Mesendoderm (in vitro differentiated cells): ENCODE data around the gene ZFAND2B.
"Not testable (repeated sequence)": the region's sequence is repeated elsewhere in the genome, so short reads cannot be mapped to it uniquely, and the experiment has no call there.

Experiments used
- DNase-seq: peaks from one replicate; pipeline ENCODE4 v3.0.0; 2013
- H2AK5ac ChIP-seq: 2 replicates; pipeline ENCODE4 v1.6.1; 2013; ENCODE audit warnings: low read length, inconsistent platforms
- H2BK120ac ChIP-seq: 2 replicates; pipeline ENCODE4 v1.6.1; 2013; ENCODE audit warnings: low read depth, mild to moderate bottlenecking, low read length, moderate library complexity, mixed read lengths
- H2BK15ac ChIP-seq: replicated peaks from 2 replicates; pipeline ENCODE4 v1.6.1; 2013; ENCODE audit warnings: low read depth, mild to moderate bottlenecking, moderate library complexity
- H2BK5ac ChIP-seq: 2 replicates; pipeline ENCODE4 v1.6.1; 2013; ENCODE audit warnings: low read length, inconsistent platforms
- H3K18ac ChIP-seq: 2 replicates; pipeline ENCODE4 v1.6.1; 2013; ENCODE audit warnings: mild to moderate bottlenecking, low read length, mixed read lengths
- H3K23ac ChIP-seq: one replicate; pipeline ENCODE4 v1.6.1; 2013; ENCODE audit warnings: low read length
- H3K27ac ChIP-seq: 2 replicates; pipeline ENCODE4 v1.5.1; 2013; ENCODE audit warnings: low read depth, mild to moderate bottlenecking, inconsistent platforms, low read length, moderate library complexity
- H3K27me3 ChIP-seq: 2 replicates; pipeline ENCODE4 v1.6.1; 2013; ENCODE audit warnings: low read length, control low read depth, mild to moderate bottlenecking, inconsistent platforms; ENCODE audit not compliant: insufficient read depth, poor library complexity
- H3K36me3 ChIP-seq: 2 replicates; pipeline ENCODE4 v1.6.1; 2013; ENCODE audit warnings: low read length, inconsistent platforms; ENCODE audit not compliant: control insufficient read depth, insufficient read depth
- H3K4ac ChIP-seq: one replicate; pipeline ENCODE4 v1.6.1; 2013; ENCODE audit warnings: low read depth, mild to moderate bottlenecking, low read length, moderate library complexity
- H3K4me1 ChIP-seq: 2 replicates; pipeline ENCODE4 v1.6.1; 2013; ENCODE audit warnings: low read depth, low read length, inconsistent platforms; ENCODE audit not compliant: control insufficient read depth
- H3K4me2 ChIP-seq: 2 replicates; pipeline ENCODE4 v1.6.1; 2013; ENCODE audit warnings: low read length
- H3K4me3 ChIP-seq: 2 replicates; pipeline ENCODE4 v1.5.1; 2013; ENCODE audit warnings: mild to moderate bottlenecking, low read length
- H3K56ac ChIP-seq: one replicate; pipeline ENCODE4 v1.6.1; 2013; ENCODE audit warnings: low read length
- H3K79me1 ChIP-seq: 2 replicates; pipeline ENCODE4 v1.6.1; 2013; ENCODE audit warnings: low read length, inconsistent platforms
- H3K79me2 ChIP-seq: 2 replicates; pipeline ENCODE4 v1.6.1; 2013; ENCODE audit warnings: mild to moderate bottlenecking, low read length; ENCODE audit not compliant: control insufficient read depth, insufficient read depth
- H3K9ac ChIP-seq: 2 replicates; pipeline ENCODE4 v1.6.1; 2013; ENCODE audit warnings: low read length, inconsistent platforms
- H4K5ac ChIP-seq: one replicate; pipeline ENCODE4 v1.6.1; 2013; ENCODE audit warnings: low read length
- H4K8ac ChIP-seq: one replicate; pipeline ENCODE4 v1.6.1; 2013; ENCODE audit warnings: low read depth, mild to moderate bottlenecking, control low read depth, low read length, moderate library complexity
- WGBS: extraction: QIAGEN DNeasy Blood & Tissue Kit; methylation state at CpG from one replicate; pipeline ENCODE4 v1.1.7; 2013; ENCODE audit warnings: low lambda C conversion rate, missing lambda C conversion rate; ENCODE audit not compliant: insufficient coverage; ENCODE audit errors: extremely low coverage; 5-methylcytosine and 5-hydroxymethylcytosine counted together

Gene ZFAND2B

DNA sequence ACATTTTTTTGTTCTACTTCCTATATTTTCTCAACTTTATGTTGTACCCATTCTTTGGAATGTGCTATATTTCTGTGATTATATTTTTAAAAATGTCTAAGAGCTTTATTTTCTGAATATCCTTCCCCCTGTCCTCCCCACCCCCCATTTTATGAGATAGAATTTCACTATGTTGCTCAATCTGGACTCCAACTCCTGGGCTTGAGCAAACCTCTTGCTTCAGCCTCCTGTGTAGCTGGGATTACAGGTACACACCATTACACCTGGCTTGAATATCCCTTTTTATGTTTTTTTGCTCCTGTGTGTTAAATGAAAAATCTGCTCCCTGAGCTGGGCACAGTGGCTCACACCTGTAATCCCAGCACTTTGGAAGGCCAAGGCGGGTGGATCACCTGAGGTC, 9.2 kb upstream of the ZFAND2B start:
- no peak overlapping the region for H3K4me2 ChIP-seq
- no peaks in the 10 kb centered on the region for H3K36me3 ChIP-seq
- H3K4me3 ChIP-seq, result no peak overlapping the region
- no peak overlapping the region for H3K23ac ChIP-seq
- no peak overlapping the region for H3K4ac ChIP-seq
- no peak overlapping the region for H2BK120ac ChIP-seq
- H3K79me1 ChIP-seq, result no peaks in the 10 kb centered on the region
- no peak overlapping the region for H3K27ac ChIP-seq
- no peak overlapping the region for H3K9ac ChIP-seq
- H2AK5ac ChIP-seq, result no peak overlapping the region
- no peak overlapping the region for H3K56ac ChIP-seq
- DNase-seq, result no peak
- no peak overlapping the region for H4K5ac ChIP-seq
- H4K8ac ChIP-seq, result no peak overlapping the region
- no peak overlapping the region for H2BK15ac ChIP-seq
- H3K79me2 ChIP-seq, result no peaks in the 10 kb centered on the region
- H3K18ac ChIP-seq, result no peak overlapping the region
- no peaks in the 10 kb centered on the region for H3K27me3 ChIP-seq
- H2BK5ac ChIP-seq, result no peak overlapping the region
- no CpG with 5 or more reads among the region's 1 CpG for WGBS
- H3K4me1 ChIP-seq, result no peaks in the 10 kb centered on the region

DNA sequence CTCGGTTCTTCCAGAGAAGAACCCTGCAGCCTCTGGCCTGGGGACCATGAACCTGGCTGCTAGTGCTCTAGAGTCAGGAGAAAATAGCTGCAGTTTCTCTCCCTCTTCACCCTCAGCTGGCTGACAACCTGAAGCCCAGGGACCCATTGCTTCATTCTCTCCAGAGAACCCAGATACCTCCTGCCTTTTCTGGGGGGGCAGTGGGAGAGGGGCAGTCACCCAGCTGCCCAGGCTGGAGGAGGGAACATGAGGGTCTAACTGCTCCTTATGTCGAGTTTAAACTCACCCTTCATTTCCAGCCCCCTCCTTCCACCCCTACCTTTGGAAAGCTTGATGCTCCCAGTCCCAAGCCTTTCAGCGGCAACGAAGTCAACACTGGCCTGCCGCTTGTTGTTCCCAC, 7.6 kb upstream of the ZFAND2B start:
- H3K18ac ChIP-seq, result no peak overlapping the region
- H2BK15ac ChIP-seq, result no peak overlapping the region
- no peaks in the 10 kb centered on the region for H3K27me3 ChIP-seq
- no peak overlapping the region for H3K56ac ChIP-seq
- H3K36me3 ChIP-seq, result no peaks in the 10 kb centered on the region
- no peak overlapping the region for H3K9ac ChIP-seq
- DNase-seq, result no peak
- no peak overlapping the region for H4K8ac ChIP-seq
- no peak overlapping the region for H2AK5ac ChIP-seq
- no peak overlapping the region for H3K23ac ChIP-seq
- no peak overlapping the region for H3K4me2 ChIP-seq
- H3K79me2 ChIP-seq, result no peaks in the 10 kb centered on the region
- H4K5ac ChIP-seq, result no peak overlapping the region
- H3K27ac ChIP-seq, result no peak overlapping the region
- no peak overlapping the region for H2BK120ac ChIP-seq
- no peak overlapping the region for H3K4me3 ChIP-seq
- no peak overlapping the region for H3K4ac ChIP-seq
- no peaks in the 10 kb centered on the region for H3K4me1 ChIP-seq
- no peak overlapping the region for H2BK5ac ChIP-seq
- H3K79me1 ChIP-seq, result no peaks in the 10 kb centered on the region
- no CpG with 5 or more reads among the region's 5 CpGs for WGBS

DNA sequence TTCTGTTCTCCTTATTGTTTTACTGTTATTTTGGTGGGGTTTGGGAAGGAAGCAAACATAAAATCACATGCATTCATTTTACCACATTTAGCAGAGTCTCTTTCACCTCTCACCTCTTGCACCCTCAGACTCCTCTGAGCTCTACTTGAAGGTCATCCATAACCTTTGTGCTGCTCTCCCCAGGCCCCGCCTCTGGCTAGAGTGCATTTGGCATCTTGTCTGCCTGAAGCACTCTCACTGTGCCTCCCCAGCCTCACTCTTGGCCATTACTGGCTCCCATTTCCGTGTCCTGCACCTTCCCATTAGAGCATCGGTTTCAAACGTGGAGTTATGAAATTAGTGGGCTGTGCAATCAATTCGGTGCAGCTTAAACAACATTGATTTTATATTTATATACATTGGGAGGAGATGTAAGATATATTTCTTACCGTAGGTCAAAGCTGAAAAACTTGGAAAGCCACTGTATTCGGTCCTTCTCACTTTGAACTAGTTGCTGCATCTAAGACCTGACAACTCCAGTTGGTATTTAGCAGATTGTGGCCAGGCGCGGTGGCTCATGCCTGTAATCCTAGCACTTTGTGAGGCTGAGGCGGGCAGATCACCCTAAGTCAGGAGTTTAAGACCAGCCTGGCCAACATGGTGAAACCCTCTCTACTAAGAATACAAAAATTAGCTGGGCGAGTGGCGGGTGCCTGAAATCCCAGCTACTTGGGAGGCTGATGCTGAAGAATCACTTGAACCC, 6.9 kb upstream of the ZFAND2B start:
- Histone ChIP-seq H3K4me3 (no peak overlapping the region), H2BK5ac (no peak overlapping the region), H3K79me1 (no peaks in the 10 kb centered on the region), H3K79me2 (no peaks in the 10 kb centered on the region), H3K4me1 (no peaks in the 10 kb centered on the region), H3K23ac (no peak overlapping the region), H3K4ac (no peak overlapping the region), H2AK5ac (no peak overlapping the region), H4K8ac (no peak overlapping the region), H4K5ac (no peak overlapping the region), H3K56ac (no peak overlapping the region), H3K27ac (no peak overlapping the region), H3K36me3 (no peaks in the 10 kb centered on the region), H2BK120ac (no peak overlapping the region), H3K9ac (no peak overlapping the region), H2BK15ac (no peak overlapping the region), H3K27me3 (no peaks in the 10 kb centered on the region), H3K4me2 (no peak overlapping the region), H3K18ac (no peak overlapping the region)
- no CpG with 5 or more reads among the region's 12 CpGs for WGBS
- DNase-seq, result no peak

DNA sequence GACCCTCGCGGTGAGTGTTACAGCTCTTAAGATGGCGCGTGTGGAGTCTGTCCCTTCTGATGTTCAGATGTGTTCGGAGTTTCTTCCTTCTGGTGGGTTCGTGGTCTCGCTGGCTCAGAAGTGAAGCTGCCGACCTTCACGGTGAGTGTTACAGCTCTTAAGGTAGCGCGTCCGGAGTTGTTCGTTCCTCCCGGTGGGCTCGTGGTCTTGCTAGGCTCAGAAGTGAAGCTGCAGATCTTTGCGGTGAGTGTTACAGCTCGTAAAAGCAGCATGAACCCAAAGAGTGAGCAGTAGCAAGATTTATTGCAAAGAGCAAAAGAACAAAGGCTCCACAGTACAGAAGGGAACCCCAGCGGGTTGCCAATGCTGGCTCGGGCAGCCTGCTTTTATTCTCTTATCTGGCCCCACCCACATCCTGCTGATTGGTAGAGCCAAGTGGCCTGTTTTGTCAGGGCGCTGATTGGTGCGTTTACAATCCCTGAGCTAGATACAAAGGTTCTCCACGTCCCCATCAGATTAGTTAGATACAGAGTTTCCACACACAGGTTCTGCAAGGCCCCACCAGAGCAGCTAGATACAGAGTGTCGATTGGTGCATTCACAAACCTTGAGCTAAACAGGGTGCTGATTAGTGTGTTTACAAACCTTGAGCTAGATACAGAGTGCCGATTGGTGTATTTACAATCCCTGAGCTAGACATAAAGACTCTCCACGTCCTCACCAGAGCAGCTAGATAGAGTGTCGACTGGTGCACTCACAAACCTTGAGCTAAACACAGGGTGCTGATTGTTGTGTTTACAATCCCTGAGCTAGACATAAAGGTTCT, 5.9 kb upstream of the ZFAND2B start:
- not testable (repeated sequence) for DNase-seq, H4K5ac ChIP-seq, H3K23ac ChIP-seq, H2BK120ac ChIP-seq, H4K8ac ChIP-seq, H3K27ac ChIP-seq, H2AK5ac ChIP-seq, H3K9ac ChIP-seq, H3K27me3 ChIP-seq, H3K36me3 ChIP-seq, H3K56ac ChIP-seq, H2BK15ac ChIP-seq, H3K4me3 ChIP-seq, H3K79me1 ChIP-seq, H3K4me2 ChIP-seq, H3K4me1 ChIP-seq, H3K18ac ChIP-seq, H3K4ac ChIP-seq, H3K79me2 ChIP-seq, H2BK5ac ChIP-seq
- WGBS, result no CpG with 5 or more reads among the region's 26 CpGs

DNA sequence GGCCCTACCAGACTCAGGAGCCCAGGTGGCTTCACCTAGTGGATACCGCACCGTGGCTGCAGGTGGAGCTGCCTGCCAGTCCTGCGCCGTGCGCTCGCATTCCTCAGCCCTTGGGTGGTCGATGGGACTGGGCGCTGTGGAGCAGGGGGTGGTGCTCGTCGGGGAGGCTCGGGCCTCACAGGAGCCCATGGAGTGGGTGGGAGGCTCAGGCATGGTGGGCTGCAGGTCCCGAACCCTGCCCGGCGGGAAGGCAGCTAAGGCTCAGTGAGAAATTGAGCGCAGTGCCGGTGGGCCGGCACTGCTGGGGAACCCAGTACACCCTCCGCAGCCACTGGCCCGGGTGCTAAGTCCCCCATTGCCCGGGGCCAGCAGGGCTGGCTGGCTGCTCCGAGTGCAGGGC, 5.3 kb upstream of the ZFAND2B start:
- H3K9ac ChIP-seq, H2BK120ac ChIP-seq, H3K4me2 ChIP-seq, H3K79me2 ChIP-seq, H2AK5ac ChIP-seq, H3K4ac ChIP-seq, H3K27me3 ChIP-seq, H3K18ac ChIP-seq, H4K8ac ChIP-seq, H3K4me3 ChIP-seq, H3K23ac ChIP-seq, H3K27ac ChIP-seq, H3K36me3 ChIP-seq, H3K4me1 ChIP-seq, H3K56ac ChIP-seq, DNase-seq, H2BK15ac ChIP-seq, H2BK5ac ChIP-seq, H4K5ac ChIP-seq, H3K79me1 ChIP-seq: not testable (repeated sequence)
- no CpG with 5 or more reads among the region's 21 CpGs for WGBS
